Stimulated activated CD8-positive, alpha-beta memory T cell treated with anti-CD3 and anti-CD28 coated beads, Interleukin-4, amount 100 ng/mL, for 1 hour (primary cell): ENCODE data around the gene ARL13B.
"Not testable (repeated sequence)": the region's sequence is repeated elsewhere in the genome, so short reads cannot be mapped to it uniquely, and the experiment has no call there.

Source experiments
- DNase-seq, 2 donors: peaks; one replicate each; pipeline ENCODE4 v3.0.0-alpha.2; 2020; ENCODE audit warnings: low read depth in 2 of 2, low spot score in 1 of 2

The ARL13B gene

DNA sequence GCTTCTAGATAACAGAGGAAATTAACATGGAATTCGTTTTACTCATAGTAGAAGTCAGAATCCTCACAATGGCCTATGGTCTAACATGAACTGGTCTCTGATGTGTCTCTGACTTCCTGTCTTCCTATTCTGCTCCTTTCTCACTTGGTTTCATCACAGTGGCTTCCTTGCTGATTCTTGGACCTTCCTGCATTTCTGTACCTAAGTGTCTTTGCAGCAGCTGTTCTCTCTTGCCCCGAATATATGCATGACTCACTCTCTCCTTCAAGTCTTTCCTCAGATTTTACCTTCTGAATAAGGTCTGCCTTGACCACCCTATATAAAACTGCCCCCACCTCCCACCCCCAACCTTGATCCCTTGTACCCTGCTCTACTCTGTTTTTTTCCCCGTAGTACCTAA is 14.1 kb downstream of the ARL13B start:
- DNase-seq: no peak

DNA sequence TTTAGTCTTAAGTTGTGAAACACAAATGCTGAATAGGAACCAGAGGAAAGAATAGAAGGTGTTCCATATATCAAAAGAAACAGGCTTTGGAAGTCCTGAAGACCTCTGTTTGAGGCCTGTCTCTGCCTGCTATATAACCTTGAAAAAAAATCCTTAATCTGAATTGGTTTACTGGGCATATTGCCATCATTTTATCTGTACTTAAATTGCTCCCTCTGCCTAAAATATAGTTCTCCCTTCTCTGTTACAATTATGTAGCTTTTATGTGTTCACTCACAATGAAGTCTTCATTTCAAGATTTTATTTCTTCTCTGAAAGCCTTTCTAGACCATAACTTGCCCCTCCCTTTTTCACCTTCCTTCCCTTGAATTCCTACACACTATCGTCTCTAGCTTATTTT is 21.2 kb downstream of the ARL13B start:
- no peak for DNase-seq

DNA sequence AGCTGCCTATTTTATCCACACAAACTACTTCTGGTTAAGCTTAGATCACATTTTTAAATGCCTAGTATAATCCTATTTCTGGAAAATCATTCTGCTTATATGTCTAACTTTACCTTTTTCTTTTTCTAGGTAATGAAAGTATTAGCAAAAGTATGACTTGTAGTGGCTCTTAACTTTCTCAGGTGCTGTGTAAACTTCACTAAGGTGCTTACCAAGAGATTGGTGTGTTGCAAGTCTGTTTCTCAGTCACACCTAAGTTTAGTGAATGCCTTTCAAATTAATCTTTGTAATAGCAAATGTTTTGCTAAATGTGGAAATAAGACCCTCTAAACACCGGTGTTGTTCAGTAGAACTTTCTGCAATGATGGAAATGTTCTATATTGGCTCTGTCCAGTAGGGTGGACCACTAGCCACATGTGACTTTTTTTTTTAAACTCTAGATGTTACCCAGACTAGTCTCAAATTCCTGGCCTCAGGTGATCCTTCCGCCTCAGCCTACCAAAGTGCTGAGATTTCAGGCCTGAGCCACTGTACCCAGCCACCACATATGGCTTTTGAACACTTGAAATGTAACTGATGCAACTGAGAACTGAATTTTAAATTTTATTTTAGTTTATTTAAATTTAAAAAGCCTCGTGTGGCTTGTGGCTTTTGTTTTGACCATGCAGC is 22.0 kb downstream of the ARL13B start:
- no peak for DNase-seq

DNA sequence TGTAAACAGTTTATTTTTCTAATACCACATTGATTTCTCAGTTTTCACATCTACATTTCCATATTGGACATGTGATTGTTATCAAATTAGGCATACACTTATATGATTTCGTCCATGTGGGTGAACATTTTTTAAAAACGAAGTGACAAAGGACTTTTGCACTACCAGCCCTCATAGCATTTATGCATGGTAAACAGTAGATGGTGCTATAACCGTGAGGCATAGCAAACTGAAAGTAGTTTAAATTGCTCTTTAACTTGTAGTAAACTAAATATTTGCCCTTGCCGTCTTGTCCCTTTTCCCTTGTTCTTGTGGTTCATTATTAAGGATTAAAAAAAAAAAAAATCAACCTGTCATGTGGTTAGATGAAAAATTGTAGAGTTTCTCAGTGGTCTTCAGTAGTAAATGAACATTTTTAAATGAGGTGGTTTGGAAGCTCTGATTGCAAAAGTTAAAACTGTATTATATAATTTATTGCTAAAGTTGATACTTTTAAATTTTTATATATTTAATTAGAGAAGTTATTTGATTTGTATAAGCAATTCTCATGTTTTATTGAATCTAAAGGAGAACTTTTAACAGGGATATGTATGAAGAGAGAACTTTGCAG is 24.5 kb downstream of the ARL13B start:
- DNase-seq: no peak

DNA sequence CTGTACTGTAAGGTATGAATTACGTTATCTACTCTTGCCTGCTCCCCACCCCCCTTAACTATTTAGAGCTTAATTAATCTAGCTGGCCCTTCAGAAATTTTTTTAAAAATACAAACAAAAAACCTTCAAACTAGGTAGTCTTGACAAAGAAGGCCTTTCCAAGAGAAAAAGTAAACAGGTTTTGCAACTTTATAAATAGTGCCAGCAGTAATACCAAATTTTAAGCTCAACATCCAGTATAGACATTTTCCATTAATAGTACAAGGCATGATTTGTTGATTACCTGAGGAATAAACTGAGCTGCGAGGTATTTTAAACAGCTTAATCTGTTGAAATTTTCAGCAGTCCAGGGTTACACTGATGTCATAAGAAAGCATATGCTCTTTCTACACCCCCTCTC is 28.3 kb downstream of the ARL13B start:
- no peak for DNase-seq

DNA sequence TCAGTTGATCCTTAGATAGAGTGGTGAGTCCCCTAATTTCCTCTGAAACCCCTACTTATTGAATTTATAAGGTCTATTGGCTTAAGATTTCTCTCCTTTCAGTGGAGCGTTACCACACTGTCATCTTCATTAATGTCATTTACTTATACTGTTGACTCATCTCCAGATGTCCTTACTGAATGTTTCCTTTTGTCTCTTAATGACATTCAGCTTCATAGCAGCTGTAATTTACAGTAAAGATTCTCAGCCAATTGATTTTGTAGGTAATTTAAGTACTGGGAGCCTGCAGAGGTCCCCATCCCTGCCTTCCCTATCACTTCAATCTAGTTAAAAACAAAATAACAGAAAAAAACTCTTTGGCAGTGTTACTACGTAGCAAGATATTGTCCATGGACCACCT is 29.7 kb downstream of the ARL13B start:
- no peak for DNase-seq

DNA sequence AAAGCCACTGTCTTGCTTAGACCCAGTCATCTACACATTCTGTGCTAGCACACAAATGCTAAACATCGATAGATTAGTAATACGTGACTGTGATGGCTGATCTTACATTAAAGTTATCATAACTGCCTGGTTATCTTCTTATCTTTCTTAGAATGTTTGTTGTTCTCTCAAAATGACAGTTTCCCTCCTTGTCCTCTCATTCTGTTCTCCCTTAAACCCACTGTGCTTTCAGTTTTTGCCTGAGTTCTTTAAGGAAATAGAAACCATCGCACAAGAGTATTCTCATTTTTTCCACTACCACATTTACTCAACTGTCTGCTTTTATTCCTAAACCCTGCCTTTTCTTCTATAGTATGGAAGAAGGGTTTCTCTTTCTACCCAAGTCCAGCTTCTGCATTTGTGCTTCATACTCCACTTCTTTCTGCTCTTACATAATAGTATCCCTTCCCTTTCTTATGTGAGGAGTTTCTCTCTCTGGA is 31.3 kb downstream of the ARL13B start:
- no peak for DNase-seq

DNA sequence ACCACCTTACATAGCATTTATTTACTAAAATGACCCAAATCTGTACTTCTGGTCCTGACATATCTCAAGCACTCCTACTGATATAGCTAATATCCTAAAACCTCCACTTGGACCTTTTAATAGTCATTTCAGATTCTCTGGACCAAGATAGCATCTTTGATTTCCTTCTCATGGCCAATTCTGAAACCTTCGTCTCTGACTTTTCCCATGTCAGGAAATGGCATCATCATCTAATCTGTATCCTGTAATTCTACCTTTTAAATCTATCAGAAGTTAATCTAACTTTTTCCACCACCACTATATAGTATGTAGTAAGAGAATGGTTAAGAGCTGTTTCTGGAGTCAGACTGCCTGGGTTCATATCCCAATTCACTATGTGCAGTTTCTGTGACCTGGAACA is 32.2 kb downstream of the ARL13B start:
- DNase-seq: no peak

DNA sequence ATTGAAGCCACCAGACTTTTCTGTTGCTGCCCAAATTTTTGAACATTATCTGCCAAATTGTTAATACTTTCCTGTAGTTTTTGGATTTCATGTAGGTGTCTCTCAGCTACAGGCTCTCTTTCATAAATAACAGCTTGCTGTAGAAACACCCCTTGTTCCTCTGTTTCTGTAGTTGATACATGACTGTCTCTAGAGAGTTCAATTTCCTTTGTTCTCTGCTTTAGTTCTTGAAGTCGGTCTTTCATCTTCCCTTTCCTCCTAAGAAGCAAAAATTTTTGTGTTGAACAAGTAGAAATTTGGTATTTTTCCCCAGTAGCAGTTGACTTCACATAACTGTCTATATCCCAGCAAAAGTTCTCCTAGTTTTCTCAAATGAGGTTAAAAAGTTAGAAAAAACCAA is 35.1 kb downstream of the ARL13B start:
- DNase-seq: no peak

DNA sequence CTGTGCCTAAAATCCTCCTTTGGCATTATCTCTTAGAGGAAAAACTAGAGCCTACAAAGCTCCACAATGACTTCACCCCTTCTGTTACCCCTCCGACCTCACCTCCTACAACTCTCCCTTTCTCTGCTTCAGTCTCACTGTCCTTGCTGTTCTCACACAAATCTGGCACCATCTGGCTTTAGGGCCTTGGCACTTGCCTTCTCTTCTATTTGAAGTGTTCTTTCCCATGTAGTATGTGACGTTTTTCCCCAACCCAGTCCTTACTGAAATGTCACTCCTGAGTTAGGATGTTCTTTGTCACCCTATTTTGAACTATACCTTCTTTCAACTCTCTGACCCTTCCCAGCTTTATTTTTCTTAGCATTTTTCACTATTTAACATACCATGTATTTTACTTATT is 39.7 kb downstream of the ARL13B start:
- no peak for DNase-seq

DNA sequence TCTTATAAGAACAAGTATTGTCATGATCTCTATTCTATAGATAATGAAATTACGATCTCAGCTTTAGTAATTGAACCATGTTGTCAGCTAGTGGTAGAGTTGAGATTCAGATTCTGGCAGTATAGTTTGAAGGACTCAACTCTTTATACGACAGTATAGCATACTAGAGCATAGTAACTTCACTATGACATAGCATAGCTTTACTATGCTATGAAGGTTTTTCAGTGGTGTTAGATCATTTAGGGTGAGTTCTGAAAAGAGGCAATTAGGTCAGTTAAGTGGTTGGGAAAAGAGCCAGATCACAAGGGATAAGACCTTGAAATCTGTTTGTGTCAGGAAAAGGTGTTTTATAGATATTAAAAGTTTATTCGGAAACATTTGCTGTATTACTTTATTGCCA is 40.3 kb downstream of the ARL13B start:
- DNase-seq: no peak

DNA sequence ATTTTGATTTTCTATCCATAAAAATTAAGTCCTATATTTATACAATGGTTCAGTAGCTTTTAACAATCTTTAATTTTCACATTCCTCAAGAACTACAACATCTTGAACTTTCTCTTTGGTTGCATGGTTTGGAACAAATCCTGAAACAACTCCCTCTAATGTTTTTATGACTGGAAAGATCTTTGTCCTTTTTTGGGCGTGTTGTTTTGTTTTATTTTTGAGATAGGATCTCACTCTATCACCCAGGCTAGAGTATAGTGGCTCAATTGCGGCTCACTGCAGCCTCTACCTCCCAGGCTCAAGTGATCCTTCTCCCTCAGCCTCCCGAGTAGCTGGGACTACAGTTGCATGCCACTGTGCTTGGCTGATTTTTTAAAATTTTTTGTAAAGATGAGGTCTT is 44.4 kb downstream of the ARL13B start:
- DNase-seq: no peak

DNA sequence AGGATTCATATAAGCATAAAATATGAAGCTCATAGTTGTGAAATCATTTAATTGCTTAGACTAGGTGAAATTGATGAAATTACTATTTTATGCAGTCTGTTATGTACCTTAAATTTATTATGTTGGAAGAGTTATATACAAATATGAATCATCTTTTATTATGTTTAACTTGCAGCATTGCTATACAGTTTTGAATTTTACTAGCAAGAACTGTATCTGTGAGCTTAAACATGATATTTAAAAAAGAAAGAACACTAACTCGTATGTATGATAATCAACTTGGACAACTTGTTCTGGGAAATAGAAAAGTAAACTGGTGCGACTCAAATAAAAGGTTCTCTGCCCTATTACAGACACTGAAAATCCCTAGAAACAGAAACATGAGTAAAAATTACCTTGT is 46.7 kb downstream of the ARL13B start:
- no peak for DNase-seq

DNA sequence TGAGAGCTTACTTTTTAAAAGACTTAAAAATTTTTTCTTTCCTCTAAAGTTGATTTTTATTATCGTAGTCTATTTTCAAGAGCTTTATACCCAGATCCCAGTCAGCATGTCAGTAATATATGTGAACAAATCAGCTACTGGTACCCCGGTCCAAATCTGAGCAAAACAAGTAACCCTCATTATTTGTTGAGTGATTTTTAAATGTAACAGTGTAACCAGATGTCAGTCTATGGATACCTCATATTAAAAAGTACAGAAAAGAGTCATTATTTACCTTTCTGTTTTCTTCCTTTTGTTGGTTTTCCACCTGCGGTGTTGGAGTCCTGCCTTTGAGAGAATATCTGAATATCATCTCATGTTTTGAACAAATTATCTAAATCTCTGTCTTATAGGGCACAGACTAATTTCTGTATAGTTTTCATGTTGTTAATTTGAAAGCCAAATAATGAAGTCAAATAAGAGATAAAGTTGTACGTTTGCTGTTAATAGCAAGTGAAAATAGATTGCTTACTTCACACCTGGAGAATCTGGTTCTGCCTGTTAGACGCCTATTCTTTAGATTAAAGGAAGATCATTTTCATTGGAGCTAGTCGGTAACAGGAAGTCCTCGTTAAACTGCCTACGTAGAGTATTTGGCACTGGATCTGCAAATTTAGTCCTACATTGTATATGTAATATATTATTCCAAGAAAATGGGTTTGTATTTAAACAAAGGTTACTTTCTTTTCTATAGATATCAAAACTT is 48.3 kb downstream of the ARL13B start, which contains the start of gene STX19:
Gene STX19, minus strand, starts transcription at position 505 of the 745 bp plus-strand sequence. CDS start 13,328 bp downstream, outside the sequence.
- no peak for DNase-seq

DNA sequence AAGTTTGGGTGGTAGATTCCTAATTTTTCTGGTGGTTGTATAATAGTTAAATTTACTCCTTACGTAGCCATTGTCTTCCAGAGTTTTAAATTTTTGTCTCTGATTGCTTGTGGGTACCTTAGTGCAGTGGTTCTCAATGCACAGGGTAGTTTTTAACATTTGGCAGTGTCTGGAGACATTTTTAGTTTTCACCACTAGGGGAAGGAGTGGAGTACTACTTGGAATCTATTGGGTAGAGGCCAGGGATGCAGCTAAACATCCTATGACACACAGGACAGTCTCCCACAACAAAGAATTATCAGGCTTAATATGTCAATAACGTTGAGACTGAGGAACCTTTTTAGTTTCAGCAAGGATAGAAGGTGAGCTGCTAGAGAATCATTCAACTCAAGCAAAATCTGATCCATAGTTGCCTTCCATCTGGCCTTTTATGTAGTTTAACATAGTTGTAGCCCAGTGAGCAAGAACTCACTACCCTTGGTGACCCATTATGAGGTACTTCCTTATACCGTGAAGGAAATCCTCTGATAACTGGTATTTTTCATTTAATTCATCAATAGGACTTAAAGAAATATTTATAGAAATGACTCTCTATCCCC is 57.1 kb downstream of the ARL13B start:
- DNase-seq: no peak

DNA sequence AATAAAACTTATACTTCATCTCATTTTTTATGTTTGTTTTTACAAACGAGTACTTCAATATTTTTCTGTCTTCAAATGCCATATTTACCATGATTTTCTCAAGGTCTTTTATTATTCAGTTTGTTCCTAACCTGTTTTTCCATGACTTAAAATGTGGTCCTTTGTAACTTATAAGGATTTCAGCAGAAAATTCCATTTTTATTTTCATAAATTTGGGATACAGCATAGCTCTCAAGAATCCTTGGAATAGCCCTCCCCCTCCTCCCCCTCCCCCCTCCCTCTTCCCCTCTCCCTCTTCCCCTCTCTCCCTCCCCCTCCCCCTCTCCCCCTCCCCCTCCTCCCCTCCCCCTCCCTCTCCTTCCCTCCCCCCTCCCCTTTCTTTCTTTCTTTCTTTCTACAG is 63.3 kb downstream of the ARL13B start:
- DNase-seq: no peak

DNA sequence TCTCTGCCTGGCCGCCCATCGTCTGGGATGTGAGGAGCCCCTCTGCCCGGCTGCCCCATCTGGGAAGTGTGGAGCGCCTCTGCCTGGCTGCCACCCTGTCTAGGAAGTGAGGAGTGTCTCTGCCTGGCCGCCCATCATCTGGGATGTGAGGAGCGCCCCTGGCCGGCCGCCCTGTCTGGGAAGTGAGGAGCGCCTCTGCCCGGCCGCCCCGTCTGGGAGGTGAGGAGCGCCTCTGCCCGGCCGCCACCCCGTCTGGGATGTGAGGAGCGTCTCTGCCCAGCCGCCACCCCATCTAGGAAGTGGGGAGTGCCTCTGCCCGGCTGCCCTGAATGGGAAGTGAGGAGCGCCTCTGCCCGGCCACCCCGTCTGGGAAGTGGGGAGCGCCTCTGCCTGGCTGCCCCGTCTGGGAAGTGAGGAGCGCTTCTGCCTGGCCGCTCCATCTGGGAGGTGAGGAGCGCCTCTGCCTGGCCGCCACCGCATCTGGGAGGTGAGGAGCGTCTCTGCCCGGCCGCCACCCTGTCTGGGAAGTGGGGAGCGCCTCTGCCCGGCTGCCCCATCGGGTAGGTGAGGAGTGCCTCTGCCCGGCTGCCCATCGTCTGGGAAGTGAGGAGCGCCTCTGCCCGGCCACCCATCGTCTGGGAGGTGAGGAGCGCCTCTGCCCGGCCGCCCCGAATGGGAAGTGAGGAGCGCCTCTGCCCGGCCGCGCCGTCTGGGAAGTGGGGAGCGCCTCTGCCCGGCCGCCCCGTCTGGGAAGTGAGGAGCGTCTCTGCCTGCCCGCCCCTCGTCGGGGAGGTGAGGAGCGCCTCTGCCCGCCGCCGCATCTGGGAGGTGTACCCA is 64.4 kb downstream of the ARL13B start:
- not testable (repeated sequence) for DNase-seq

DNA sequence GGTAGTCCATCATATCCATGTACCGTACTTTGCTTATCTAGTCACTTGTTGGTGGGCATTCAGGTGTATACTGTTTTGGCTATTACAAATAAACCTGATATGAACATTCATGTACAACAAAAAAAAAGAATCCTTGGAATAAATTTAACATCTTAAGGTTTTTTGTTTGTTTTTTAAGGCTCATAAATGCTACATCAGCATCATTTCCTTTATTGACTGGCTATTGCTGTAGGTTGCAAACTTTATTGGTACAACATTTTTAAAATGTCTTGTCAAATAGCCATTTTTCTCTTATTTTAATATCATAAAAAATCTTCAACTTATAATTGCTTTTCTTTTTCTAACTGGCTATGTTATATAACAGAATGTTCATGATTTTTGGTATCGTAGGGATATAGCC is 66.6 kb downstream of the ARL13B start:
- DNase-seq: no peak

DNA sequence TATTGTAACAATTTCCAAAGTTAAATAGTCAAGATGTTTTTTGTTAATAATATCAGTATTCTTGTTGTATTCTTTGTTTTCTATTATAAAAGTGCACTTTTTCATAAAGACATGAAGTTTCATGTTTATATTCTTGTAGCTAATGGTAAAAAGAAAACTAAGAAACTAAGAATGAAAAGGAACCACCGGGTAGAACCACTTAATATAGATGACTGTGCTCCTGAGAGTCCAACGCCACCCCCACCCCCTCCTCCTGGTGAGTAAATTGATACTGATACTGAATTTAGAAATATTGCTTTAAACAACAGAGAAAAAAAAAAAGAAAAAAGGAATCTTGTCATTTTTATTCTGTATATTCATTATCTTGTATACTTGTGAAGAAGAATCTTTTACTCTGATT is 69.3 kb downstream of the ARL13B start:
- no peak for DNase-seq

DNA sequence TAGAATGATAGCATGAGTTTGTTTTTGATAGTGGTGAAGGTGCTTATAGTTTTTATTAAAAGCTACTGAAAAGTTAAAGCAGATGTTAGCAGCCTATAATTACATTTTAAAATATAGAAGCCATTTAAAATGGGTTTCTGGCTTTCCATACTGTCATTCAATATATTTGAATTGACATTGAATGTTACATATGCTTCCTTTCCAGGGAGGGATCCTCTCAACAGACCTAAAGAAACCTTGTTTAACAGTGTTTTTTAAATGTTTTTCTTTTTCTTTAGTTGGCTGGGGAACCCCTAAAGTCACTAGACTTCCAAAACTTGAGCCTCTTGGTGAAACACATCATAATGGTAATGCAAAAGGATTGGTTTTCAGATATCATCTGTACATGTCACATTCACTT is 70.6 kb downstream of the ARL13B start:
- DNase-seq: no peak

DNA sequence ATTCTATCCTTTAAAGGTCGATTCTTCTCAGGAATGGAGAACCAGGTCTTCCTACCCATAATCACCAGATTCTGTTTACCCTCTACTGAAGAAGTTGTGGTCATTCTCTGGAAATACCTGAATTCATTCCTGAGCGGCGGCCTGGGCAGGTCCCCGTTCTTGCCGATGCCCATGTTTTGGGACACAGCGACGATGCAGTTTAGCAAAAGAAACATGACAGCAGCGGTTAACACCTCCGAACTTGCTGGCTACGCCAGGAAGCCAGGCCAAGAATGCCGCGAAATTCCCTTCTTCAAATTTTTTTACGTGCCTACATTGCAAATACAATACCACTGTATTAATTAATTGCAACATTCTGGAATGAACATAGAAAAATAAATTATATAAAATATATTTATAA is 81.3 kb downstream of the ARL13B start:
- no peak for DNase-seq
